Sigmoid colon (tissue), 7 donors: ENCODE data around the gene LHPP. TPM values are rescaled to one million over a fixed set of nuclear protein-coding genes. Genes with fewer than 3 reads are reported as not detected.

Source experiments
- DNase-seq: peaks from one replicate; pipeline ENCODE4 v3.0.0-alpha.2; 2019
- H3K27ac ChIP-seq, 4 donors: fragments of 200-600 bp; sonication (generic); one replicate each; pipeline ENCODE4 v1.5.1; 2016 to 2019; ENCODE audit warnings: mild to moderate bottlenecking in 1 of 4
- H3K27me3 ChIP-seq, 3 donors: fragments of 200-600 bp; sonication (generic); one replicate each; pipeline ENCODE4 v1.5.1; 2019; ENCODE audit warnings: mild to moderate bottlenecking in 1 of 3
- H3K36me3 ChIP-seq, 4 donors: fragments of 200-600 bp; sonication (generic); one replicate each; pipeline ENCODE4 v1.5.1; 2016 to 2019
- H3K4me1 ChIP-seq, 4 donors: fragments of 200-600 bp; sonication (generic); one replicate each; pipeline ENCODE4 v1.5.1; 2017 to 2019
- H3K4me3 ChIP-seq, 4 donors: fragments of 200-600 bp; sonication (generic); one replicate each; pipeline ENCODE4 v1.5.1; 2017 to 2019; ENCODE audit warnings: mild to moderate bottlenecking in 2 of 4, moderate library complexity in 1 of 4
- H3K9me3 ChIP-seq, 4 donors: fragments of 200-600 bp in 3 of 4; sonication (generic) in 3 of 4; one replicate each; pipeline versions ENCODE4 v1.5.1 to v1.6.1; 2013 to 2019
- CTCF ChIP-seq, 4 experiments: fragments of 450-650 bp in 3 of 4; fragments of 200-600 bp in 1 of 4; IDR thresholded peaks; one replicate each; pipeline ENCODE4 v1.5.1; 2016 to 2019; ENCODE audit warnings: antibody characterized with exemption in 4 of 4, mild to moderate bottlenecking in 3 of 4, moderate library complexity in 2 of 4
- EP300 ChIP-seq, 4 donors: sonication (generic); formaldehyde crosslinking; IDR thresholded peaks; one replicate each; pipeline ENCODE4 v1.6.1; 2017; ENCODE audit warnings: antibody characterized with exemption in 4 of 4
- POLR2A ChIP-seq, 2 donors: fragments of 450-650 bp; IDR thresholded peaks; one replicate each; pipeline ENCODE4 v1.6.1; 2016; ENCODE audit warnings: antibody characterized with exemption in 2 of 2, mild to moderate bottlenecking in 2 of 2, moderate library complexity in 2 of 2
- POLR2AphosphoS5 ChIP-seq, 4 donors: sonication (generic); formaldehyde crosslinking; IDR thresholded peaks; one replicate each; pipeline ENCODE4 v1.6.1; 2017; ENCODE audit warnings: antibody characterized with exemption in 4 of 4
- WGBS, 2 donors: extraction: QIAGEN DNeasy Blood & Tissue Kit; methylation state at CpG; one replicate each; pipeline ENCODE4 v1.1.7; 2013; 5-methylcytosine and 5-hydroxymethylcytosine counted together
- intact Hi-C: fragments of 100-400 bp; cut with DNase I; formaldehyde crosslinking; loops from one replicate; pipeline ENCODE4 v1.15.1; 2023
- polyA plus RNA-seq, 3 donors: library from polyadenylated mRNA; stranded (reverse); fragments of 200-250 nt; gene quantifications; one replicate each; pipeline ENCODE4 v1.2.3, GENCODE V29; 2013
- total RNA-seq, 4 donors: library from RNA; depleted of rRNA; stranded (reverse); fragments of >200 nt; gene quantifications; one replicate each; pipeline ENCODE4 v1.1.0, GENCODE V29; 2016
- donor health status: healthy with polysubstance abuse.
- donor health status: Bipolar disorder and iron deficiency.
- donor health status: healthy.

Gene LHPP
- total and polyA plus RNA-seq, 7 donors, result 17.1 to 35.7 (median 20.6) TPM

DNA sequence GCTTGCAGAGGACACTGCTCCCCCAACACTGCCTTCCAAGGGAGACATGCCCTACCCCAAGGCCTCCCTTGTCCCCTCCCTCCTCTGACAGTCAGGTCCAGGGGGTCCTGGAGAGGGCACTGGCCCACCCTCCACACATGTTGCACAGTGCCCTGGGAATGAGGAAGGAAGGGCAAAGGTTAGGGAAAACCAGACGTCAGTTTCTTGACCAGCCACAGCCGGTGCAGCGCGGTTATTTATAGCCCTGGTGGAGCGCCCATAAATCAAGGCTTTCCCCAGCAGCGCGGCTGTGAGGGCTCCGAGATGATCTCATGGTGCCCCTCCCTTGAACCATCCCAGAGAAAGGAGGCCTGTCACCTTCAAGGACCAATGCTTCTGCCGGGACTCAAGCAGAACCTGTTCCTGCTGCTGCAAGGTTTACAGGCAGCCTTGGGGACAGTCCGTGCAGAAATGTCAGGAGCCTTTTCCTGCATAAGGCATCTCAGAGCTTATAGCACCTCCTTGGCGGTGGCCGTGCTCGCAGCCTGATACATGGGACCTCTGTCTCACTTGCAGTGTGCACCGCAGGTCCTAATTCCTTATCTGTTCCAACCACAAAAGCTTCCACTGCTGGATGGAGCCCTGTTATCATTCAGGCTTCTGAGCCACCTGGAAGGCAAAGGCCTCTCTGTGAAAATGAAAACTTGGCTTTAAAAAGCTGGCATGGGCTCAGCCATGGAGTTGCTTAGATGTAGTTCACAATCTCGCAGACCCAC is 127.3 kb downstream of the LHPP start:
- Histone ChIP-seq H3K9me3 (no peaks in the 10 kb centered on the region), H3K27me3 (no peaks in the 10 kb centered on the region), H3K36me3 (no peaks in the 10 kb centered on the region), H3K27ac (peak overlapping the region; percentile 17 to 71 (median 52)), H3K4me1 (peaks cover 0 to 23% (median 20%) of the 10 kb centered on the region in 4 donors), H3K4me3 (no peak overlapping the region)
- DNase-seq, result no peak
- intact Hi-C loops, result no loop called here
- 19 to 30% methylated on average over 15 of the region's 15 CpGs for WGBS, 2 donors
- TF ChIP-seq POLR2A (IDR thresholded peaks at IDR 0.05), result no peak
- TF ChIP-seq POLR2AphosphoS5 (IDR thresholded peaks at IDR 0.05), result peak in 3 of 4 donors; percentile 48 to 56 (median 55)
- no peak for TF ChIP-seq CTCF (IDR thresholded peaks at IDR 0.05)
- peak in 1 of 4 donors; percentile 48 for TF ChIP-seq EP300 (IDR thresholded peaks at IDR 0.05)

GRCh38 chr10:124589491-124590041 is 127.9 kb downstream of the LHPP start:
- intact Hi-C loops, result no loop called here
- Histone ChIP-seq H3K9me3 (no peaks in the 10 kb centered on the region), H3K27me3 (no peaks in the 10 kb centered on the region), H3K27ac (peak overlapping the region; percentile 17 to 71 (median 52)), H3K36me3 (no peaks in the 10 kb centered on the region), H3K4me1 (peaks cover 0 to 23% (median 20%) of the 10 kb centered on the region in 4 donors), H3K4me3 (no peak overlapping the region)
- DNase-seq, result no peak
- TF ChIP-seq CTCF (IDR thresholded peaks at IDR 0.05) (no peak), POLR2AphosphoS5 (IDR thresholded peaks at IDR 0.05) (no peak), EP300 (IDR thresholded peaks at IDR 0.05) (no peak), POLR2A (IDR thresholded peaks at IDR 0.05) (no peak)
- WGBS, 2 donors, result 82 to 83% methylated on average over 24 of the region's 24 CpGs

DNA sequence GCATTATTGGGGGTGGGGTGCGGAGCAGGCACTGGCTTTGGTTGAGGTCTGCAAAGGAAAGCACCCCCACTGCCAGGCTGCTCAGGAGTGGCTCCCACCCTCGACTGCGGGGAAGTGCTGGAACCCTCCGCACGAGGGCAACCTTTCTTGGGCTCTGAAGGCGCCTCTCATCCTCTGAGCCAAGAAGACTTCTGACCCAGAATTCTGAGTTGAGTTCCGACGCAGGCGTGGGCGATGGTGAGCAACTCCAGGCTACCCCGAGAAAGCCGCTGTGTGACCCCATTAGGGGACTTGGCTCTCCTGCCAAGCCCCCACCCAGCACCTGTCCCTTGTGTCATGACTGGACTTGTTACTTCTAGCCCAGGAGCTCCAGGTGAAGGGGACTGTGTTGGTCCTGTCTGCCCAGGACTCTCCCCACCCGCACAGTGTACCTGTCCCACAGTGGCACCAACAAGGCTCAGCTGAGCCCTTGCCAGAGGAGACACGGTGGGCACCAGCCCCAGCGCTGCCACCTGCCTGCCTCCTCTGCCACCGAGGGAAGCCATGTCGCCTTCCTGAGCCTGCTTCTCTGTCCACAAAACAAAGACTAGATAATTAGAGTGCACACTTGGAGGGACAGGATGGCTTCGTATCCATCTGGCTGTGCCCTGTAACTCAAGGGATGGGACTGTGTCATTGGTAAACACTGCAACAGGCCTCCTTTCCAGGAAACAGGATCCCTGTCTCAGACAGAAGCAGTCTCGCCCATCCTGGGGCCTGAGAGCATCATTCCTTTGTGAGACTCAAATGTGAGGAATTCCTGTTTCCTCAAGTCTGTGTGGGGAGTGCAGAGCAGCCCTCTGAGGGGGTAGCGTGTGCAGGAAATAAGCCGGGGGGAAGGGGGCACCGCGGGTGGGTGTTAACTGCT is 128.8 kb downstream of the LHPP start:
- H3K27me3 ChIP-seq, result no peaks in the 10 kb centered on the region
- no peak overlapping the region for H3K27ac ChIP-seq
- intact Hi-C loops, result no loop called here
- no peak overlapping the region for H3K4me3 ChIP-seq
- peaks cover 0 to 23% (median 20%) of the 10 kb centered on the region in 4 donors for H3K4me1 ChIP-seq
- DNase-seq, result peak; percentile 47
- no peak for TF ChIP-seq EP300 (IDR thresholded peaks at IDR 0.05)
- no peak for TF ChIP-seq POLR2AphosphoS5 (IDR thresholded peaks at IDR 0.05)
- no peak for TF ChIP-seq CTCF (IDR thresholded peaks at IDR 0.05)
- TF ChIP-seq POLR2A (IDR thresholded peaks at IDR 0.05), result no peak
- no peaks in the 10 kb centered on the region for H3K36me3 ChIP-seq
- 87 to 96% methylated on average over 23 of the region's 23 CpGs for WGBS, 2 donors
- H3K9me3 ChIP-seq, result no peaks in the 10 kb centered on the region

DNA sequence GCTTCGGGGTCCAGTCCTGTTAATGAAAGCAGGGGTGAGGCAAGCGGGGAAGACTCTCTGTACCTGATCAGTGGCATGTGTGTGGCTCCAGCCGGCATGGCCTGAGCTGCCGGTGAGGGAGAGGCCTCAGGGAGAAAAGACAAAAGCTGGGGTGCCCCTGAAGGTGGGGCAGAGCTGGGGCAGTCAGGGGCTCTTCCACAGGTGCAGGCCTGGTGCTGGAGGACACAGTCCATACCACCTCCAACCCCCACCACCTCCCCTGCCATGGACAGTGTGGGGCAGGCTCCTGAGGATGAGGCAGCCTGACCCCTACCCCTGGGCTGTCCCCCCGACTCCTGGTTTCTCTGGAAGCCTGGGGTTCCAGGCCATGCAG is 129.5 kb downstream of the LHPP start:
- intact Hi-C loops, result no loop called here
- no peaks in the 10 kb centered on the region for H3K9me3 ChIP-seq
- no peak overlapping the region for H3K4me3 ChIP-seq
- TF ChIP-seq POLR2A (IDR thresholded peaks at IDR 0.05) (no peak), EP300 (IDR thresholded peaks at IDR 0.05) (no peak), CTCF (IDR thresholded peaks at IDR 0.05) (no peak), POLR2AphosphoS5 (IDR thresholded peaks at IDR 0.05) (no peak)
- no peaks in the 10 kb centered on the region for H3K27me3 ChIP-seq
- peaks cover 0 to 23% (median 20%) of the 10 kb centered on the region in 4 donors for H3K4me1 ChIP-seq
- DNase-seq, result peak; percentile 43
- no peaks in the 10 kb centered on the region for H3K36me3 ChIP-seq
- WGBS, 2 donors, result 89 to 95% methylated on average over 5 of the region's 5 CpGs
- H3K27ac ChIP-seq, result no peak overlapping the region
